Measurements from ENCODE around the gene GRIK4. TPM values are rescaled to one million over a fixed set of nuclear protein-coding genes. Genes with fewer than 3 reads are reported as not detected.
A peak's percentile ranks its signal among the peaks of the same experiment; 100 is the strongest.

GRIK4 gene
- total RNA-seq, 6 experiments from 2014 or later, result 0.07 to 0.11 TPM; not detected in 4

DNA sequence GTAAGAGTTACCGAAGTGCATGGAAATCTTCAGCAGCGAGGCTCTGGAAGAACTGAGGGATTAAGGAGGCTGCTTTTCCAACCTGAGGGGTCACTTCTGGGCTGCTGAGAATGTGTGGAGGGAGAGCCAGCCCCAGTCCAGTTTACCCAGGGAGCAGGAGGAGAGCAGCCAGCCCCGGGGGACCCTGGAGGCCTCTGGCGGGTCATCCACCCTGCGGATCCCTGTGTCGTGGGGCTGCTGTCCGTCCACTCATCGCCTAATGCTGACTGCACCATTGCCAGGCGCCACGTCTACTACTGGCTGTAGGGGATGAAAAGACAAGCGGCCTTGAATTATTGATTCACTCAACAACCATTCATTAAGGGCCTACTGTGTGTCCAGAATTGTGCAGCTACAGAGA is 283.6 kb downstream of the GRIK4 start:
- intact Hi-C loops (cut with DNase I), result no loop called here
- H3K4me1 ChIP-seq, result no peaks in the 10 kb centered on the region
- ATAC-seq, result no peak
- 89% methylated on average over 4 of the region's 11 CpGs for WGBS (ENCODE audit: insufficient coverage, low coverage, low lambda C conversion rate, missing lambda C conversion rate)
- H3K9me3 ChIP-seq, result no peaks in the 10 kb centered on the region
- TF ChIP-seq, protein P1, sequence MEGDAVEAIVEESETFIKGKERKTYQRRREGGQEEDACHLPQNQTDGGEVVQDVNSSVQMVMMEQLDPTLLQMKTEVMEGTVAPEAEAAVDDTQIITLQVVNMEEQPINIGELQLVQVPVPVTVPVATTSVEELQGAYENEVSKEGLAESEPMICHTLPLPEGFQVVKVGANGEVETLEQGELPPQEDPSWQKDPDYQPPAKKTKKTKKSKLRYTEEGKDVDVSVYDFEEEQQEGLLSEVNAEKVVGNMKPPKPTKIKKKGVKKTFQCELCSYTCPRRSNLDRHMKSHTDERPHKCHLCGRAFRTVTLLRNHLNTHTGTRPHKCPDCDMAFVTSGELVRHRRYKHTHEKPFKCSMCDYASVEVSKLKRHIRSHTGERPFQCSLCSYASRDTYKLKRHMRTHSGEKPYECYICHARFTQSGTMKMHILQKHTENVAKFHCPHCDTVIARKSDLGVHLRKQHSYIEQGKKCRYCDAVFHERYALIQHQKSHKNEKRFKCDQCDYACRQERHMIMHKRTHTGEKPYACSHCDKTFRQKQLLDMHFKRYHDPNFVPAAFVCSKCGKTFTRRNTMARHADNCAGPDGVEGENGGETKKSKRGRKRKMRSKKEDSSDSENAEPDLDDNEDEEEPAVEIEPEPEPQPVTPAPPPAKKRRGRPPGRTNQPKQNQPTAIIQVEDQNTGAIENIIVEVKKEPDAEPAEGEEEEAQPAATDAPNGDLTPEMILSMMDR (IDR thresholded peaks at IDR 0.05), result no peak
- TF ChIP-seq POLR2A (IDR thresholded peaks at IDR 0.05), result no peak
- no peak overlapping the region for H3K4me3 ChIP-seq
- no peaks in the 10 kb centered on the region for H3K36me3 ChIP-seq
- no peak overlapping the region for H3K27ac ChIP-seq
- no peaks in the 10 kb centered on the region for H3K27me3 ChIP-seq
- DNase-seq, result no peak

DNA sequence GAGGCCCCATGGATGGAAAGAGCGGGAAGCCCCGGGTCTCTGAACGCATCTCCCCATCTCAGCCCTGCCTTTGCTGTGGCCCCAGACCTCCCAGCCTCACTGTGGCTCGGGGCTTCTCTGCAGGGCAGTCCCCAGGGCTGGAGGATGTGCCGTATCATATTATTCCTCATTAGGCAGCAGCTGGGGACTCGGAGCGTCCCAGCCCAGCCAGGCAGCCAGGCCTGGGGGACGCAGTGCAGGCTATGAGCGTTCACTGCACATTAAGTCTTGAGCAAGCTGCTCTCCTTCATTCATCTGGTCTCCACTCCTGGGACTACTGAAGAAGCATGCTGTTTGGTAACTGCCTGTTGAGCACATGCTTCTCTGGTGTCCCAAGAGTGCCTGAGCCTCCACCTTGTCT is 285.6 kb downstream of the GRIK4 start:
- no peaks in the 10 kb centered on the region for H3K27me3 ChIP-seq
- intact Hi-C loops (cut with DNase I), result no loop called here
- no peak for TF ChIP-seq POLR2A (IDR thresholded peaks at IDR 0.05)
- TF ChIP-seq, protein P1 (IDR thresholded peaks at IDR 0.05), result no peak
- H3K4me3 ChIP-seq, result no peak overlapping the region
- ATAC-seq, result peak in 1 of 4 donors; percentile 7
- no peaks in the 10 kb centered on the region for H3K36me3 ChIP-seq
- H3K9me3 ChIP-seq, result no peaks in the 10 kb centered on the region
- H3K27ac ChIP-seq, result no peak overlapping the region
- no peaks in the 10 kb centered on the region for H3K4me1 ChIP-seq
- DNase-seq, result no peak
- WGBS (ENCODE audit: insufficient coverage, low coverage, low lambda C conversion rate, missing lambda C conversion rate), result no CpG with 5 or more reads among the region's 9 CpGs

DNA sequence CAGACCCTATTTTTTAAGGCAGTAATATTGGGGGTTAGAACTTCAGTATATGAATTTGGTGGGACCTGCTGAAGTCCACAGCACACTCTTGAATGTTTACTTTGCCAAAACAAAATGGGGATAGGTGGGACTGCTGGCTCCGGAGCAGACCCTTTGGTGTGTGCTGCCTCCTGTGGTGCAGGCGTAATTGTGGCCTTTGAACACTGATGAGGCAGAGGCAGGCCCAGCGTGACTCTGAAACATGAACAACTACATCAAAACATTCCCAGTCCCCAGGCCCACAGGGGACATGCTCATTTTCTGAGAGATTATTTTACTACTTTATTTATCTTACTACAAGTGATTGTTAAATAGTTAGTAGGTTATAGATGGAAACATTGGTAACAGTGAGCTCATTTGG is 287.3 kb downstream of the GRIK4 start:
- Histone ChIP-seq H3K27me3 (no peaks in the 10 kb centered on the region), H3K36me3 (no peaks in the 10 kb centered on the region), H3K27ac (no peak overlapping the region), H3K9me3 (no peaks in the 10 kb centered on the region), H3K4me3 (no peak overlapping the region), H3K4me1 (no peaks in the 10 kb centered on the region)
- TF ChIP-seq, protein P1 (IDR thresholded peaks at IDR 0.05), result no peak
- no peak for TF ChIP-seq POLR2A (IDR thresholded peaks at IDR 0.05)
- no peak for DNase-seq
- 69% methylated on average over 3 of the region's 3 CpGs for WGBS (ENCODE audit: insufficient coverage, low coverage, low lambda C conversion rate, missing lambda C conversion rate)
- no peak for ATAC-seq
- intact Hi-C loops (cut with DNase I), result no loop called here

DNA sequence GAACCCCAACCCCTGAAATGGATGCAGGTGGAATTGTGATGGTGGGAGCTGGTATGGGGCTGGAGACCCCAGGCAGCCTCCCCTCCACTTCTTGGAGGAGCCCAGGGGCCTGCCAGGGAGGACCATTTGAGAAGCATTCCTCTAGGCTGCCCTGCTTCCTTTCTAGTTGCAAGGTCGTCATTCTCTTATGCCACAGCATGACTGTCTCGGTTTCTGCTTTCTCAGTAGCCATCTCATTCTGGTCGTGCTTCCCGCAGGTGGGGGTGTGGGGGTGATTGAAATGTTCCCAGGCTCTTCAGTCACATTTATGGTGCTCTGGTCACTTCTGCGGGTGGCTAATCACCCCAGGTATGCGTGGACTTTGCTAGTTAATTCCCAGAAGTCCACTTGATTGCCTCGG is 288.7 kb downstream of the GRIK4 start:
- 57% methylated on average over 7 of the region's 7 CpGs for WGBS (ENCODE audit: insufficient coverage, low coverage, low lambda C conversion rate, missing lambda C conversion rate)
- TF ChIP-seq, protein P1 (IDR thresholded peaks at IDR 0.05), result no peak
- no peak for TF ChIP-seq POLR2A (IDR thresholded peaks at IDR 0.05)
- intact Hi-C loops (cut with DNase I), result no loop called here
- ATAC-seq, result no peak
- no peak overlapping the region for H3K27ac ChIP-seq
- H3K4me3 ChIP-seq, result no peak overlapping the region
- H3K4me1 ChIP-seq, result no peaks in the 10 kb centered on the region
- no peaks in the 10 kb centered on the region for H3K36me3 ChIP-seq
- H3K27me3 ChIP-seq, result no peaks in the 10 kb centered on the region
- H3K9me3 ChIP-seq, result no peaks in the 10 kb centered on the region
- no peak for DNase-seq
